Measurements from ENCODE around the gene NIPAL3.
"Not testable (repeated sequence)": the region's sequence is repeated elsewhere in the genome, so short reads cannot be mapped to it uniquely, and the experiment has no call there.

Gene NIPAL3

GRCh38 chr1:24426744-24427544 is 11.3 kb downstream of the NIPAL3 start:
- H3K4me1 ChIP-seq (ENCODE audit: control insufficient read depth in 1 of 2, insufficient read depth in 2 of 2, low read length in 2 of 2) = no peaks in the 10 kb centered on the region
- no peaks in the 10 kb centered on the region for H3K27me3 ChIP-seq (ENCODE audit: low read depth, low read length)
- peaks cover 9 to 12% of the 10 kb centered on the region in 2 donors for H3K36me3 ChIP-seq (ENCODE audit: control insufficient read depth in 1 of 2, insufficient read depth in 2 of 2, low read length in 2 of 2)
- no peak overlapping the region for H3K27ac ChIP-seq (ENCODE audit: low read length)
- H3K4me3 ChIP-seq (ENCODE audit: low read depth in 1 of 2, low read length in 2 of 2) = no peak overlapping the region
- no peaks in the 10 kb centered on the region for H3K9me3 ChIP-seq (ENCODE audit: control insufficient read depth in 1 of 2, low read length in 2 of 2)

GRCh38 chr1:24427545-24427862 is 11.9 kb downstream of the NIPAL3 start:
- H3K27me3 ChIP-seq (ENCODE audit: low read depth, low read length) = no peaks in the 10 kb centered on the region
- H3K36me3 ChIP-seq (ENCODE audit: control insufficient read depth in 1 of 2, insufficient read depth in 2 of 2, low read length in 2 of 2) = peaks cover 4 to 7% of the 10 kb centered on the region in 2 donors
- H3K27ac ChIP-seq (ENCODE audit: low read length) = no peak overlapping the region
- H3K4me3 ChIP-seq (ENCODE audit: low read depth in 1 of 2, low read length in 2 of 2) = no peak overlapping the region
- H3K9me3 ChIP-seq (ENCODE audit: control insufficient read depth in 1 of 2, low read length in 2 of 2) = no peaks in the 10 kb centered on the region
- no peaks in the 10 kb centered on the region for H3K4me1 ChIP-seq (ENCODE audit: control insufficient read depth in 1 of 2, insufficient read depth in 2 of 2, low read length in 2 of 2)

GRCh38 chr1:24435782-24436365 is 20.3 kb downstream of the NIPAL3 start:
- Histone ChIP-seq H3K4me3 (ENCODE audit: low read depth in 1 of 2, low read length in 2 of 2) (no peak overlapping the region), H3K9me3 (ENCODE audit: control insufficient read depth in 1 of 2, low read length in 2 of 2) (no peaks in the 10 kb centered on the region), H3K27ac (ENCODE audit: low read length) (no peak overlapping the region), H3K36me3 (ENCODE audit: control insufficient read depth in 1 of 2, insufficient read depth in 2 of 2, low read length in 2 of 2) (peaks cover 4 to 8% of the 10 kb centered on the region in 2 donors), H3K27me3 (ENCODE audit: low read depth, low read length) (no peaks in the 10 kb centered on the region), H3K4me1 (ENCODE audit: control insufficient read depth in 1 of 2, insufficient read depth in 2 of 2, low read length in 2 of 2) (peaks cover 0 to 7% of the 10 kb centered on the region in 2 donors)

GRCh38 chr1:24437631-24438396 is 22.2 kb downstream of the NIPAL3 start:
- no peak overlapping the region for H3K4me3 ChIP-seq (ENCODE audit: low read depth in 1 of 2, low read length in 2 of 2)
- no peaks in the 10 kb centered on the region for H3K27me3 ChIP-seq (ENCODE audit: low read depth, low read length)
- no peaks in the 10 kb centered on the region for H3K9me3 ChIP-seq (ENCODE audit: control insufficient read depth in 1 of 2, low read length in 2 of 2)
- H3K36me3 ChIP-seq (ENCODE audit: control insufficient read depth in 1 of 2, insufficient read depth in 2 of 2, low read length in 2 of 2) = peaks cover 8% of the 10 kb centered on the region in 2 donors
- H3K27ac ChIP-seq (ENCODE audit: low read length) = no peak overlapping the region
- H3K4me1 ChIP-seq (ENCODE audit: control insufficient read depth in 1 of 2, insufficient read depth in 2 of 2, low read length in 2 of 2) = peaks cover 0 to 11% of the 10 kb centered on the region in 2 donors

- H3K27me3 ChIP-seq (ENCODE audit: low read depth, low read length) = no peaks in the 10 kb centered on the region
- no peak overlapping the region for H3K4me3 ChIP-seq (ENCODE audit: low read depth in 1 of 2, low read length in 2 of 2)
- no peak overlapping the region for H3K27ac ChIP-seq (ENCODE audit: low read length)
- H3K36me3 ChIP-seq (ENCODE audit: control insufficient read depth in 1 of 2, insufficient read depth in 2 of 2, low read length in 2 of 2) = peaks cover 4 to 8% of the 10 kb centered on the region in 2 donors
- no peaks in the 10 kb centered on the region for H3K9me3 ChIP-seq (ENCODE audit: control insufficient read depth in 1 of 2, low read length in 2 of 2)
- H3K4me1 ChIP-seq (ENCODE audit: control insufficient read depth in 1 of 2, insufficient read depth in 2 of 2, low read length in 2 of 2) = peaks cover 0 to 18% of the 10 kb centered on the region in 2 donors
These were observed 22.9 kb downstream of the NIPAL3 start for GRCh38 chr1:24438423-24438901.

- peaks cover 8% of the 10 kb centered on the region in 2 donors for H3K36me3 ChIP-seq (ENCODE audit: control insufficient read depth in 1 of 2, insufficient read depth in 2 of 2, low read length in 2 of 2)
- no peaks in the 10 kb centered on the region for H3K9me3 ChIP-seq (ENCODE audit: control insufficient read depth in 1 of 2, low read length in 2 of 2)
- no peak overlapping the region for H3K4me3 ChIP-seq (ENCODE audit: low read depth in 1 of 2, low read length in 2 of 2)
- H3K27me3 ChIP-seq (ENCODE audit: low read depth, low read length) = no peaks in the 10 kb centered on the region
- H3K4me1 ChIP-seq (ENCODE audit: control insufficient read depth in 1 of 2, insufficient read depth in 2 of 2, low read length in 2 of 2) = peaks cover 0 to 21% of the 10 kb centered on the region in 2 donors
- no peak overlapping the region for H3K27ac ChIP-seq (ENCODE audit: low read length)
These were observed 24.8 kb downstream of the NIPAL3 start for GRCh38 chr1:24440436-24440835.

GRCh38 chr1:24441480-24441879 is 25.9 kb downstream of the NIPAL3 start:
- H3K9me3 ChIP-seq (ENCODE audit: control insufficient read depth in 1 of 2, low read length in 2 of 2) = no peaks in the 10 kb centered on the region
- H3K4me3 ChIP-seq (ENCODE audit: low read depth in 1 of 2, low read length in 2 of 2) = no peak overlapping the region
- no peaks in the 10 kb centered on the region for H3K27me3 ChIP-seq (ENCODE audit: low read depth, low read length)
- no peak overlapping the region for H3K27ac ChIP-seq (ENCODE audit: low read length)
- H3K4me1 ChIP-seq (ENCODE audit: control insufficient read depth in 1 of 2, insufficient read depth in 2 of 2, low read length in 2 of 2) = peaks cover 0 to 21% of the 10 kb centered on the region in 2 donors
- peaks cover 8 to 10% of the 10 kb centered on the region in 2 donors for H3K36me3 ChIP-seq (ENCODE audit: control insufficient read depth in 1 of 2, insufficient read depth in 2 of 2, low read length in 2 of 2)

GRCh38 chr1:24441996-24442668 is 26.5 kb downstream of the NIPAL3 start:
- H3K4me1 ChIP-seq (ENCODE audit: control insufficient read depth in 1 of 2, insufficient read depth in 2 of 2, low read length in 2 of 2) = peaks cover 0 to 21% of the 10 kb centered on the region in 2 donors
- H3K27me3 ChIP-seq (ENCODE audit: low read depth, low read length) = no peaks in the 10 kb centered on the region
- H3K27ac ChIP-seq (ENCODE audit: low read length) = no peak overlapping the region
- no peak overlapping the region for H3K4me3 ChIP-seq (ENCODE audit: low read depth in 1 of 2, low read length in 2 of 2)
- H3K9me3 ChIP-seq (ENCODE audit: control insufficient read depth in 1 of 2, low read length in 2 of 2) = no peaks in the 10 kb centered on the region
- peaks cover 8 to 10% of the 10 kb centered on the region in 2 donors for H3K36me3 ChIP-seq (ENCODE audit: control insufficient read depth in 1 of 2, insufficient read depth in 2 of 2, low read length in 2 of 2)

GRCh38 chr1:24442764-24443163 is 27.2 kb downstream of the NIPAL3 start:
- Histone ChIP-seq H3K36me3 (ENCODE audit: control insufficient read depth in 1 of 2, insufficient read depth in 2 of 2, low read length in 2 of 2) (peaks cover 8 to 10% of the 10 kb centered on the region in 2 donors), H3K4me1 (ENCODE audit: control insufficient read depth in 1 of 2, insufficient read depth in 2 of 2, low read length in 2 of 2) (peaks cover 0 to 21% of the 10 kb centered on the region in 2 donors), H3K4me3 (ENCODE audit: low read depth in 1 of 2, low read length in 2 of 2) (no peak overlapping the region), H3K9me3 (ENCODE audit: control insufficient read depth in 1 of 2, low read length in 2 of 2) (no peaks in the 10 kb centered on the region), H3K27me3 (ENCODE audit: low read depth, low read length) (no peaks in the 10 kb centered on the region), H3K27ac (ENCODE audit: low read length) (no peak overlapping the region)

- peaks cover 0 to 21% of the 10 kb centered on the region in 2 donors for H3K4me1 ChIP-seq (ENCODE audit: control insufficient read depth in 1 of 2, insufficient read depth in 2 of 2, low read length in 2 of 2)
- H3K9me3 ChIP-seq (ENCODE audit: control insufficient read depth in 1 of 2, low read length in 2 of 2) = no peaks in the 10 kb centered on the region
- H3K27me3 ChIP-seq (ENCODE audit: low read depth, low read length) = no peaks in the 10 kb centered on the region
- no peak overlapping the region for H3K27ac ChIP-seq (ENCODE audit: low read length)
- H3K36me3 ChIP-seq (ENCODE audit: control insufficient read depth in 1 of 2, insufficient read depth in 2 of 2, low read length in 2 of 2) = peaks cover 8 to 10% of the 10 kb centered on the region in 2 donors
- H3K4me3 ChIP-seq (ENCODE audit: low read depth in 1 of 2, low read length in 2 of 2) = no peak overlapping the region
These were observed 27.6 kb downstream of the NIPAL3 start for GRCh38 chr1:24443241-24443656.

- not testable (repeated sequence) for H3K9me3 ChIP-seq (ENCODE audit: control insufficient read depth in 1 of 2, low read length in 2 of 2); H3K27ac ChIP-seq (ENCODE audit: low read length); H3K4me3 ChIP-seq (ENCODE audit: low read depth in 1 of 2, low read length in 2 of 2); H3K27me3 ChIP-seq (ENCODE audit: low read depth, low read length)
- Histone ChIP-seq H3K4me1 (ENCODE audit: control insufficient read depth in 1 of 2, insufficient read depth in 2 of 2, low read length in 2 of 2) (peaks cover 0 to 14% of the 10 kb centered on the region in 2 donors), H3K36me3 (ENCODE audit: control insufficient read depth in 1 of 2, insufficient read depth in 2 of 2, low read length in 2 of 2) (peaks cover 20 to 23% of the 10 kb centered on the region in 2 donors)
These were observed 30.8 kb downstream of the NIPAL3 start for GRCh38 chr1:24446446-24446845.
